SK-N-SH treated with all-trans-retinoic acid at 6 μM for 48 hours (cell line): ENCODE results near the gene PHACTR3.

ENCODE experiments used
- PPARA ChIP-seq: fragments of 250-450 bp; sonication (Bioruptor Pico); IDR thresholded peaks from 2 replicates; pipeline ENCODE4 v1.5.0; 2020; ENCODE audit warnings: mild to moderate bottlenecking, borderline replicate concordance
- RARB ChIP-seq: fragments of 250-450 bp; sonication (Bioruptor Pico); IDR thresholded peaks from 2 replicates; pipeline ENCODE4 v1.8.0; 2021; ENCODE audit warnings: mild to moderate bottlenecking, moderate library complexity
- TOX ChIP-seq: fragments of 250-450 bp; sonication (Bioruptor Pico); IDR thresholded peaks from 2 replicates; pipeline ENCODE4 v1.8.0; 2021; ENCODE audit warnings: mild to moderate bottlenecking, moderate library complexity, borderline replicate concordance

DNA sequence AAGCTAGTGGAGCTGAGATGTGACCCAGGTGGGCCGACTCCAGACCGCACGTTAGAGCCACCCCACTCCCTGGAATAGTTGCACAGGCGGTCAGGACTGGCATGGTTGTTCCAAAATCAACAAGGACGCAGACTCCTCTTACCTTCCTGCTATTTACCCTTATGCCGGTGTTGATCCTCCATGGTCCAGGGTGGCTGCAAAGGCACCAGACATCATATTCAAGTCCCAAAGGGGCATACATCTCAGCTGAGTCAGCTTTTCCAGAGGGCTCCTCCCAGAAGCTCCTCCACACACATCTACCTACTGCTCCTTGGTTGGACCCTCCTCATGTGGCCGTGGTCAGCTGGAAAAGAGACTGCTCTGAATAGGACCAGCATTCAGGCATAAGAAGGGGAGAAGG, 216.9 kb downstream of the PHACTR3 start:
- TF ChIP-seq PPARA (CRISPR knock-in tag): no peak
- TF ChIP-seq RARB (CRISPR knock-in tag): no peak
- TF ChIP-seq TOX: no peak
